GM18498 (cell line): ENCODE measurements around the gene CNKSR1.

Experiments
- ATAC-seq: cut with Tn5 transposase; IDR thresholded peaks from one replicate; pipeline ENCODE4 v1.9.1; 2021; ENCODE audit warnings: mild to moderate bottlenecking, moderate library complexity; ENCODE audit not compliant: unreplicated experiment

Gene CNKSR1

GRCh38 chr1:26182383-26182696, 5.0 kb downstream of the CNKSR1 start:
- no peak for ATAC-seq

GRCh38 chr1:26184086-26184485, 6.8 kb downstream of the CNKSR1 start:
- no peak for ATAC-seq

- ATAC-seq: no peak
Observed at GRCh38 chr1:26184883-26185282, 7.6 kb downstream of the CNKSR1 start.

GRCh38 chr1:26187882-26188281, 10.6 kb downstream of the CNKSR1 start:
- no peak for ATAC-seq

GRCh38 chr1:26188477-26188876, 11.2 kb downstream of the CNKSR1 start:
- ATAC-seq: no peak

- no peak for ATAC-seq
Observed at GRCh38 chr1:26189331-26189730, 12.0 kb downstream of the CNKSR1 start.

DNA sequence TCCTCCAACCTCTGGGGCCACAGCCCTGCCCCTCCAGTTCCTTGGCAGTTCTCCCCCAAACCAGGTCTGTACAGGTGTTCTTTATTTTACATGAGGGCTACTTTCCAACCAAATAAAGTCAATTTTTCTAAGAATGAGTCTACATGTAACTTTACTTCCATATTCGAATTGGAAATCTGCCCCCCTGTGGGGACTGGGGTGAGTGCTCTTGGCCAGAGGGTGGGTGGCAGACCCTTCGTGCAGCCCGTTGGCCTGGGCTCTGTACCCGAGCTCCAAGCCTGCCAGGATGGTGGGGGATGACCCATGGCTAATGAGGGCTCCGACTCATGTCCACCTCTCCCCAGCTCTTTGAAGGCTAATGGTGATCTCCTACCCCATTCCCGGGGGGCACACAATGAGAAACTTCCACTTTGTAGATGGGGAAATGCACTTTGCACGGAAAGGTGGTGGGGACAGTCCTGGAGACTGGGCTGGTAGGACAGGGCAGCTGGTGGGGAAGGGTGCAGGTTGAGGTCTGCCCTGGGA, 12.5 kb downstream of the CNKSR1 start:
- no peak for ATAC-seq

- no peak for ATAC-seq
Observed at GRCh38 chr1:26190373-26190987, 13.2 kb downstream of the CNKSR1 start, which contains the start of gene CATSPER4. Gene CATSPER4 (plus strand): TSS chr1:26190602. CDS start chr1:26190628, 26 bp downstream.

DNA sequence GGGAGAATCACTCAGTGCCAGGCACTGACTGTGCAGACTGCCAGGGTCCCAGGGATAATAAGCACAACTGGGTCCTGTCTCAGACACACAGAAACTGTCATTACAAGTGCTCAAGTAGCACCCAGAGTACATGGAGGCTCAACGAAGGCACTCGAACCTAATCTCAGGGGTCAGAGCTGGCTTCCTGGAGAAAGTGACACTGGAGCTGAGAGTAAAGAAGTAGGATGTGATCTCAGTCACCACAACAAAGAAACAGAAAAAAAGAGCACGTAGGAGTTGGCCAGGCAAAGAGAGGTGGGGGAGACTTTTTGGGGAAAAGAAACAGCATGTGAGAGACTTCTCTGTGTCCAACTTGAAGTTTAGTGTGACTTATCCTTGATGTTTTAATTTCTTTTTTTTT, 14.4 kb downstream of the CNKSR1 start:
- no peak for ATAC-seq

DNA sequence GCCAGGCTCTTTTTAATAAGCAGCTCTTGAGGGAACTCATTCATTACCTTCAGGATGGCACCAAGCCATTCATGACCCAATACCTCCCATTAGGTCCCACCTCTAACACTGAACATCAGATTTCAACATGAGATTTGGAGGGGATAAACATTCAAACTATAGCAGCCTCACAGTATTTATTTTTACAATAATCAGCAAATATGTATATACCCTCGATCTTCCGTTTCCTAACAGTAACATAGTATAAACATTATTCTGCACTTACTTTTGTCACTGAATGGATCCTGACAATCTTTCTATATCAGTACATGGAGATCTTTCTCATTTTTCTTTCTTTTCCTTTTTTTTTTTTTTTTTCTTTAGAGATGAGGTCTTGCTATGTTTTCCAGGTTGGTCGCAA, 18.5 kb downstream of the CNKSR1 start:
- no peak for ATAC-seq

GRCh38 chr1:26197301-26197700, 20.0 kb downstream of the CNKSR1 start:
- no peak for ATAC-seq

DNA sequence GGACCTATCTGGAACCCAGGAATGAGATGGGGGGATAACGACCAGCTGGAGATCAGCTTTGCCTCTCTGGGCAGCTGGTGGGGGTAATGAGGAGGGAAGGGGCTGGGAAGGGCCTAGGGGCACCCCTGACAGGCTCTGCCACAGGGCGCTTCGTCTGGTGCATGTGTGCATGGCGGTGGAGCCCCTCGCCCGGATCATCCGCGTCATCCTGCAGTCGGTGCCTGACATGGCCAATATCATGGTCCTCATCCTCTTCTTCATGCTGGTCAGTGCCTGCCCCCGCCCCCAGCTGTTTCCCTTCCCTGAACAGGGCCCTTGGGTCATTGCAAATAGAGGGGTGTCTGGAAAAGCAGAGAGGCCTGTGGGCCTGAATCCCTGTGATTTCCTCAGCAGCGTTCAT, 20.5 kb downstream of the CNKSR1 start:
- ATAC-seq: no peak

DNA sequence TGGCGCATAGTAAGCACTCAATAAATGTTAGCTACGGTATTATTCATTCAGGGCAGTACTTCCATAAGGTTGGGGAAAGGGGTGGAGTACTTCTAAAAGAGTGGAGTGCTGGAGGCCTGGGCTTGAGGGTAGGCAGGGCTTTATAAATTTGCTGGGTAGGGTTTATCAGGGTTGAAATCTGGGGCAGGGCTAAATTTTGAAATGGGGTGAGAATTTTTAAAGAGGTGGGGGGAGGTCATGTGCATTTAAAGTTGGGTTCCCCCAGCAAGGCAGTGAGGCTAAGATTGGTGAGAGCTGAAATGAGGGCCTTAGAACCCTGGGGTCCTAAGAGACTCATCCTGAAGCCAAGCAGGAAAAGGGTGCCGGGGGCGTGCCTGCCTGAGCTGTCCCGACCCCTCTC, 23.1 kb downstream of the CNKSR1 start:
- no peak for ATAC-seq

DNA sequence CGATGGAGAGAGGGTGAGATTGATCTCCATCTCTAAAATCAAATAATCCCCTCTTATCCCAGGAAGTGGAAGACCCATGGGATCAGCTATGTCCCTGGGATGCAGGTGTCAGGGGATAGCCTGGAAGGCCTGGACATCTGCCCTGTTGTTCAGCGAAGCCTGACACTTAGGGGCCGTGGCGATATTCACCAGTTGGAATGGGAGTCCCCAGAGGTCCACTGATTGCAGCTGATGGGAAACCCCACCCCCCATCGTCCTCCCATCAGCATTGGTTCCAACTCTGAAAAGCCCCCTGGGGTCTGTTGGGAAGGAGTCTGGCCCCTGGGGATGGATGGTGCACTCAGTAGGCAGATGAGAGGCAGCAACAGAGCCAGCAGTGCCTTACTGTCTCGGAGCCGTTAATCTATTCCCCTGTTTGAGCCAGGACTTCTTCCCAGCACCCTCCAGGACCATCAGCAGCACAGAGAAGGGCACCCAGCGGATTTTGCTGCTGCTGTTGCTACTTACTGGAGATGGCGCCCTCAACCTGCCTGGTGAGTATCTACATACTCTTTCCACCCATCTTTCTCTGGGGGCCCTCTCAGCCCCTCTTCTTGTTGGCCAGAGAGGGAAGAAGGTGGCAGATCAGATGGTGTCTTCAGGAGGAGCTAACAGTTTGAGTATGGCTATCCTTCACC, 26.5 kb downstream of the CNKSR1 start:
- no peak for ATAC-seq

GRCh38 chr1:26210147-26210870, 33.0 kb downstream of the CNKSR1 start:
- ATAC-seq: no peak

DNA sequence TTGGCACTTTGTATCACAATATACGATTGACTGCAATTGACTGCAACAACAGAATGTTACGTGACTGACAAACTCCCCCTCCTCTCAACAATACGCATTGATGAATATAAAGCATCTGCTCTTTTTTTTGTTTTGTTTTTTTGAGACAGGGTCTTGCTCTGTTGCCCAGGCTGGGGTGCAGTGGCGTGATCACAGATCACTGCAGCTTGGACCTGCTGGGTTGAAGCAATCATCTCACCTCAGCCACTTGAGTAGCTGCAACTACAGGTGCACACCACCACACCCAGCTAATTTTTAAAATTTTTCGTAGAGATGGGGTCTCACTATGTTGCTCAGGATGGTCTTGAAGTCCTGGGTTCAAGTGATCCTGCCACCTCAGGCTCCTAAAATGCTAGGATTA, 35.4 kb downstream of the CNKSR1 start:
- no peak for ATAC-seq

- ATAC-seq: no peak
Observed at GRCh38 chr1:26213335-26213905, 36.1 kb downstream of the CNKSR1 start.

- no peak for ATAC-seq
Observed at GRCh38 chr1:26215246-26215645, 38.0 kb downstream of the CNKSR1 start.

- no peak for ATAC-seq
Observed at GRCh38 chr1:26218906-26219494, 41.7 kb downstream of the CNKSR1 start.

GRCh38 chr1:26220199-26220912, 43.1 kb downstream of the CNKSR1 start:
- ATAC-seq: no peak

- ATAC-seq: no peak
Observed at GRCh38 chr1:26221094-26221493, 43.8 kb downstream of the CNKSR1 start.
